Stimulated activated CD8-positive, alpha-beta memory T cell treated with anti-CD3 and anti-CD28 coated beads, Interleukin-2, amount 100 ng/mL, for 1 hour (primary cell): ENCODE data around the gene TAPBP.
A peak's percentile ranks its signal among the peaks of the same experiment; 100 is the strongest.
"Not testable (repeated sequence)": the region's sequence is repeated elsewhere in the genome, so short reads cannot be mapped to it uniquely, and the experiment has no call there.

Experiments used
- DNase-seq, 2 donors: peaks; one replicate each; pipeline ENCODE4 v3.0.0-alpha.2; 2020; ENCODE audit warnings: low read depth in 2 of 2

The TAPBP gene

DNA sequence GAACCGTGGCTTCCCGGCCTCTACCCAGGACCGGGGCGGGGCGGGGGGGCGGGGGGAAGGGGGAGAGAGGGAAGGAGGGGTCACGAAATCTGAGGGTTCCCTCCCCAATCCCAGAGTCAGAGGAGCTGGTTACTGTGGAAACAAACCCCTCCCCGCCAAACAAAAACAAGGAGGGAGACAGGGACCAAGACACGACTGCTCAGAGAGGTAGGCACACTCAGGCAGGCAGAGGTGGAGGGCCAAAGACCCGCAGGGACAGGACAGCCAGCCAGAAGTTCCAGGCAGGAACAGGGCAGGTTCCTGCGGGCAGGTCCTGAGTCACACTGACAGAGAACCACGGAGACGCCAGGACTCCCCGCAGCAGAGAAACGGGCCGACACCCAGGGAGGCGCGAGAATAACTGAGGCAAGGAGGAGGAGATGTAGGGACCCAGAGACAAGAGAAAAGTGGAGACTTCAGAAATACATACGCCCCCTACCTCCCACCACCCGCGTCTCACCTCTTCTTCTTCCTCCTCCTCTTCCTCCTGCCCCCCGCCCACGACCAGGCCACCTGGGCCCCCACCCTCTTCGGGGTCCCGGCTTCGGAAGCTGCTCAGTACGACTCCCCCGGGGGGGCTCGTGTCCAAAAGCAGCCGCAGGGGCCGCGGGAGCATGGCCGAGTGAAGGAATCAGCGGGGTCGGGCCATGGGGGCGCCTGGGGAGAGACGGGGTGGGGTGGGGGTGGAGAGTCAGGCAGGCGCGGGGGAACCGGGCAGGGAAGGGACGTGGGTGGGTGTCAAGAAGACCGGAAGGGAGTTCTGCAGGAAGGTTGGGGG lies 15.7 kb downstream of the TAPBP start:
- peak in 1 of 2 donors; percentile 17 for DNase-seq

DNA sequence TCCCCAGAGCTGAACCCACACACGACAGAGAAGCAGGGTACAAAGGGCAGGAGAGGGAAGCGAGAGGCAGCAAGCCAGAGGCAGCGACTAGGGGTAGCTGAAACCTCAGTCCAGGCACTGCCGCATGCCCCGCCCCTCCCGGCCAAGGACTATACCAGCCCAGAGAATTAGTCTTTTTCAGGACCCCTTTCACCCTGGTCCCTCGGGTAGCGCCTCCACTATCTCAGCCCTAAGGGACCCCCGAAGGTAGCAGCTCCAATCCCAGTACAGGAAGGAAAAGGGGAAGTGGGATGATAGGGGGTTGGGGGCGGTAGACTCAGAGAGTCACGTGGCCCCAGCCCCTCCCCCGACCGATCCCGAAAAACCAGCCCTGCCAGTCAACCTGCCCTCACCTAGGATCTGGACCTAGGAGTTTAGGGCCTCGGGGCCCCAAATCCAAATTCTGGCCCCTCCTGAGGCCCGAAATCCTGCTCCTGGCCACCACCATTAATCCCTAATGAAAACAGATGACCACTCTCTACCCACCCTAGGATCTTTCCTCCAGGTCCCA lies 16.4 kb downstream of the TAPBP start:
- DNase-seq, result no peak

DNA sequence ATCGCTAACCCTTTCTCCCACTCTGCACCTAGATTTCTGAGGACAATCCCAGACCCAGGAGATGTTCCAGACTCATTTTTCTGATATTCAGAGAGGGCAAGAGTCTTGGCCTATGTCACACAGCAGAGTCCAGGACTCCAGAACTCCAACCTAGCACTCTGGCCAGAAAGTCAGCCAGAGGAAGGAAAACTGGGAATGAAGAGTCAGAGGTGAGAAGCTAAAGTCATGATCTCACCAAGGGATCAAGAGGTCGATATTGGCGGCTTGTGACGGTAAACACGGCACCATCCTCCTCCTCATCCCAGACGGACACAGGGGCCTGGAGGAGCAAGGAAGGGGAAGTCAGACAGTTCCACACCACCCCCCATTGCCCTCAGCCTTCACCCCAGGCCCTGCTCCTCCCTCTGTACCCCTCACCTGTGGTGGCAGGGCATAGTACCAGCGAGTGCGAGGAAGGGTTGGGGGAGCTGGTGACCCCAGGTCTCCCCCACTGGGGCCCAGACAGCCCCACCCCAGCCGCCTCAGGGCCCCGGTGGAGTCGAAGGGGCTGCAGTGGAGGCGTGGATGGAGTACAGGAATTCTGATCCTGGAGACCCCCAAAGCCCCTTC lies 17.0 kb downstream of the TAPBP start:
- no peak for DNase-seq

DNA sequence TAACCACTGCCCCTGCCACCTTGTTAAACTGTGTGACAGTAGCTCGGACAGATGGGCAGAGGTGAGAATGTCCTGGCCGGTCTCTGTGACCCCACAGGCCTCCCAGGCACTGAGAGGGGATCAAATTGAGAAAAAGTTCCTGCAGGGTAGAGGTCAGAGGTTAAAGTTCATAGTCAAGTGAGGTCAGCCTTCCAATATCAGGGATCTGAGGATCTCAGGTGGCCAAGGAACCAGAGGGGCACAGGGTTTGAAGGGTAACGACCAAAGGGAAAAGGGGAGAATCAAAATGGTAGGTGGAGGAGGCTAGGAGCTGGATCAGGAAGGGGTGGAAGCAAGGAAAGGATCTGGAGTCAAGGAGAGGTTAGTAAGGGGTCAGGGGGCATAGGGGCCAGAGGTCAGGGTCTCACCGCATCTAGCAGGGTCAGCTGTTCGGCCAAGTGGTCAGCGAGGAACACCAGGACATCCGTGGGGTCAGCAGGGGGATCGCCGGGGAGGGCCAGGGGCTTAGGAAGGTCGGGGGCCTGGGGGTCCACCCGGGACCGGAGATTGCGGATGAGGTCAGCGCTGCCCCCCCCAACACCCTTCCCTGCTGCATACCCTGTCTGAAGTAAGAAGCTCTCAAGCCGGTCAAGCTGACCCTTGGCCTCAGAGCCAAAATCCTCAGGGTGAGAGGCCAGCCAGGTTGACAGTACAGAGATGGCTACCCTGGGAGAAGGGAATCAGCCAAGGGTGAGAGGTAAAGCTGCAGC lies 18.1 kb downstream of the TAPBP start:
- DNase-seq, result no peak

DNA sequence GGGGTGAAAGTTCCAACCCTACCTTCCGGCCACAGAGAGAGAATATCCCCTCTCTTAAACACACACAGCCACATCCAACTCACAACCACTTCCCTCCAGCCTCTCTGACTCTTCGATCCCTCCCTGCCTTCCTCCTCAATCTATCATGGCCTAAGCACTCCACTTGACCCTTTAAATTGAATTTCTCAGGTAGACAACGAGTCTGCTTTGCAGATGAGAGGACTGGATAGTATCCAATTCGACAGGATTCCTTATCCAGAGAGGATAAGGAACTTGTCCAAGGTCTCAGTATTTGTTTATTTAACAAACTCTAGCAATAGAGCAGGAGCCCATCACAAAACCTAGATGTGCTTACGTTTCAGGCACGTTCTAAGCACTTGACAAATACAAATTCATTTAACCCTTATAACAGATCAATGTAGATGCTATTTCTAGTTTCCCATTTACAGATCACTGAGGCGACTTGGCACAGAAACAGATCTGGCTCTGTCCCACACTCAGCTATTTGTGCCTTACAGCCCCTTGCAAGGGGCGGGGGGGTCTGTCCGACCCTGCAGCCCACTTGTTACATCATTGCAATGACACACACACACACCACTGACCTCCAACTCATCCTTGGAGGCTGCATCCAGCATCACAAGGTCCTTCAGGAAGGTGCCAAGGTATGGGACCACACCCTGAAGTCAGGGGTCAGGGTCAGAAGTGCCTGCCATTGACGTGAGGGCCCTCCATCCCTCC lies 19.6 kb downstream of the TAPBP start:
- no peak for DNase-seq

DNA sequence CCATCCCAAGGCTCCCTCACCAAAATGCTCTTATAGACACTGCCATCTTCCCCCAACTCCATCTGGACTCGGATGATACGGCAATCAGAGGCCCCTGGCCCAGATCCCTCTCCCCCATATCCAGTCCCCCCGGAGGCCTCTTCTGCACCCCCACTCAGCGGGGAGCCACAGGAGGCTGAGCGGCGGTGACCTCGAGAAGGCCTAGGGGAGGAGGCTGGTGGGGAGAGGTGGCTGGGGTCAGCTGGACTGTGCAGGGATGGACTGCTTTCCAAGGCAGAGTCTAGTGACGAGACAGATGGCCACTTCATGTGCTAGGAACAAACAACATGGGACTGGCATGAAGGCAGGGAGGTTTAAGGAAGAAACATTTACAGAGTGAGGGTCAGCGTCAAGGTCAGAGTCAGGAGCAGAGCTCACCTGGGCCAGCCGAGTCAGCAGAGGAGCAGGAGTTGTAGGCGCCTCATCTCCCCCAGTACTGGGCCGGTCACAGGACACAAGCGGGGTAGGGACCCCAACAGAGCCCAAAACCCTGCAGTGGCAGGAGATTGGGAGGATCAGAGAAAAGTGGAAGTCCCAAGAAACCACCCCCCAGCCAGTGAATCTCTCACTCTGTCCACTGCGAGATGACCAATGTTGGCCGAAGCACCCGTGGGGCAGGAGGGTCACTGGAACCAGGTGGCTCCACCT lies 20.7 kb downstream of the TAPBP start:
- DNase-seq, result no peak

DNA sequence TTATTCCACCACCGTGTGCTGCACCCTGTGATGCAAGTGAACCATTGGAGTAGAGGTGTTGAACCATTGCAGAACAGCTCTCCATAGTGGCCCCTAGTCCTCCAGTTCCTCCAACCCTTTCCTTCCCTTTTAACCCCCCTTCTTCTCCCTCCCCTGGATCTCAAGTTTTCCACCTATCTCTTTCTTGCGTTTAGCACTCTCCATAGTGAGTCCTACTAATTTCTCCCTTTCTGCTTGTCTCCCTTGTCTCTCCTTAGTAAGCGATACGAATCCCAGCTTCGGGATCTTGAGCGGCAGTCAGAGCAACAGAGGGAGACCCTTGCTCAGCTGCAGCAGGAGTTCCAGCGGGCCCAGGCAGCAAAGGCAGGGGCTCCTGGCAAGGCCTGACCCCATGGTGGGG lies 23.4 kb downstream of the TAPBP start:
- DNase-seq, result no peak

DNA sequence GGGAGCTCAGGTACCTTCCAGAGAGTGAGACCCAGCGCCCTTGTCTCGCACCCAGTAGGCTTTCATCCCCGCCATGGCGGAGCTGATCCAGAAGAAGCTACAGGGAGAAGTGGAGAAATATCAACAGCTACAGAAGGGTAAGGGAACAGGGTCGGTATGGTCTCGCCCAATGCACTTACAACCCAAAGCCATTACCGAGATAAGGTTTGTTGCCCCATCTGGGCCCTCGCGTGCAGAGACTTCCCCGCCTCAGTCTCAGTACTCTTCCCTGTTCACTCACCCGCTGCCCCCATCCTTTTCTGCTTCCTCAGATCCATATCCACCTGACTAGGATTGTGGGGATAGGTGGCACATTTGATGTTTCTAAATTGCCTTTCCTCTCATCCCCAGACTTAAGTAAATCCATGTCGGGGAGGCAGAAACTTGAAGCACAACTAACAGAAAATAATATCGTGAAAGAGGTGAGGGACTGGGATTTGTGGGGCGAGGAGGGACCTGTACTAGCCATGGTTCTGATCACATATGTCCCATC lies 24.0 kb downstream of the TAPBP start:
- no peak for DNase-seq

DNA sequence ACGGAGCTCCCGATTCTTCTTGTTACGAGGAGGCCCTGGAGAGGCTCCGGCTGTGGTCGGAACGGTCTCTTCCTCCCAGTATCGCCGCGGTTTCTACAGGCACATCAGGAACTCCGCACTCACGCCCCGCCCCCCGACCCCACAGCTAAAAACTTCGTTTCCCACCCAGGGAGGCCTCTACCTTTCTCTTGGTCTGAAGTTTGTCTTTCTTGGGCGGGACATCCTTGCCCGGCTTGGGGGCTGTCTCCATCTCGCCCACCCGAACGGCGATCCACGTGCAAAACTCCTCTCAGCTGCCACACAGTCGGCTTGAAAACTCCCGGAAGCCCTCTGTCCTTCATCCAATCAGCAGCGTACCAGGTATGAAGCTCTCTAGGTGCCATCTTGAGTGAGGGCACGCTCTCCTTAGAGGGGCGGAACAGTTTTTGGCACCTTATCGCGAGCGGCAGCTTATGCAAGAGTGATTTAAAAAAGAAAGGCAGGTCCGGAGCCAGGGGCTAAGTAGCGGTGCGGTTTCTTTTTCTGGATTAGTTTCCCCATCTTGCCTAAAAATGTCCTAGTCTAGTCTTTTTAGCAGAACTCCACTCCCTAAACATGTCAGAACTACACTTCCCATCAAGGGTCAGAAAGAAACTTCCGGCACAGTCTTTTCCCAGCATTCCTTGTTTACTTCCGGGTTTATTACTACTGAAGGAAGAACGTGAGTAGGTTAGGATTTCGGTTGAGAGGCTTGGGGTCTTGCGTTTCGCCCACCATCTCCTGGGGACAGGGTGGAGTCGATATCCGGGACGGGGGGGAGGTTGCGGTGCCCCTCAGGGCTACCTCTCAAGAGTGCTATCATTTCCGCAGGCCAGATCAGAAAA lies 24.7 kb downstream of the TAPBP start, which contains the start of the genes PFDN6 and WDR46:
Gene PFDN6 (plus strand): TSS at position 681 of the 863 bp plus-strand sequence. CDS start 256 bp downstream, outside the sequence.
Gene WDR46 (minus strand): TSS at position 319 of the 863 bp plus-strand sequence. CDS start 69 bp downstream, at position 250.
- peak in 1 of 2 donors; percentile 65 for DNase-seq

DNA sequence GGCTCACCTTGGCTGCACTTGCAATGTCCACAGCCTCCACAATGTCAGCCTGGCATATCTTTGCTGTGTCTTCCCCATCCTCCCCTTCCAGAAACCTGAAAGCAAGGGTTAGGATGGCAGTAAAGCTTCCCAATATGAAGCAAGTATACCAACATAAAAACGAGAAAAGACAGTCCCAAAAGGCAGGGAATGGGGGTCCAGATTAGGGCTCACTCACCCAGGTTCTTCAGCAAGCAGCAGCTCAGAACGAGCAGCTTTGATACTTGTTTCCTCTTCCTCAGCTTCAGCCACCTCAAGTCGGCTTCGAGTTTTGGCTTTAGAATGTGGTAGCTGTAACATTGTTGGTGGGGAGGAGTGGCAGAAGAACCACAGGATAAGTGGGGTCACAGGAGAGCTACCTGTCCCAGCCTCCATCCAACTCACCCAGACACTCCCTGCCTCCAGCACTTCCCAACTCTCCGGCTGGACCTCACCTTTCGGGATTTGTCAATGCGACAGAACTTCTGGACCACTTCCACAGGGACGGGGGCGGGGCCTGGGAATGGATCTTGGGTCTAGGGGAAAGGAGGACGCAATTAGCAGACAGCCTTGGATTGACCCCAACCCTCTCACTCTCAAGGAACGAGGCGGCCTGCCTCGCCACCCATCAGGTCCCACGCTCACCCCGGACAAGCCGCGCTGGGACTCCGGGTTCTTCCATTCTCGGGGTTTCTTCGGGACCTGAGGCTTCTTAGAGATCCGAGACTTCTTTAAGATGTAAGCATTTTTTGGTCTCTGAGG lies 25.5 kb downstream of the TAPBP start:
- no peak for DNase-seq

DNA sequence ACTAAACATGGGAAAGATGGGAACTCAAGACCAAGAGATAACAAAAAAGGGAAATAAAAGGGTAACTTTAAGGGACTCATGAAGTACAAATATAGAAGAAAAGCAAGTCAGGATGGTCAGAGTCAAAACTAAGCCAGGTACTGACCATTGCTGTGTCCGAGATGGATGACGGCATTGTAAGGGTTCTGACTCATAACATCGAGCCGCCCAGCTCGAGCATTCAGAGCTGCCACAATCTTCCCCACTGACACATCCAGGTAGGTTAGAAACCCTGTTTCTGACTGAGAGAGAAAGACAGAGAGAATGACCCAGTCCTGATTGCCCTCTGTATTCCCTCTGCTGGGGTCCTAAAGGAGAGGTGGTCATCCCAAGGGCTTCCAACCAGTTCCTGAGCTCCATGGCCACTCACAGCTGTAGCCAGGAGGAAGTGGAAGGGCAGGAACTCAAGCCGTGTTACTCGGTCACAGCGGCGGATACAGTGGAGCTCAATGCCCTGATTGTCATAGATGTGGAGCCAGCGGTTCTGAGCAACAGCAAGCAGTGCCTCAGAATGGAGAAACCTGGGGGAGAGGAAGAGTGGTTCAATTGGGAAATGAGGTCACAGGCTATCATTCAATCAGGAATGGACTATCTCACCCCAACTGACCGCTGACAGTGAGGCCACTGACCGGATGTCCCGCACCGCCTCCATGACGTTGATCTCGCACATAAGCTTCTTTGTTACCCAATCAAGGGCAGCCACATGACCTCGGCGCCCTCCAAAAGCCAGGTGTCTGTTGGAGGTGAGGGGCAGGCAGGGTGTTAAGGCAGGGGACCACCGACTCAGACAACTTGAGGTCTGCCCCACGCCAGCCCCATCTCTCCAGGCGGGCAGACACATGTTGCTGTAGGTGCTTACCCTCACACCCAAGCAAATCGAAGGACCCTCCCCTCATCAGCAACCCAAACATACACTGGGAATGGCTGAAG lies 26.6 kb downstream of the TAPBP start:
- DNase-seq, result no peak

DNA sequence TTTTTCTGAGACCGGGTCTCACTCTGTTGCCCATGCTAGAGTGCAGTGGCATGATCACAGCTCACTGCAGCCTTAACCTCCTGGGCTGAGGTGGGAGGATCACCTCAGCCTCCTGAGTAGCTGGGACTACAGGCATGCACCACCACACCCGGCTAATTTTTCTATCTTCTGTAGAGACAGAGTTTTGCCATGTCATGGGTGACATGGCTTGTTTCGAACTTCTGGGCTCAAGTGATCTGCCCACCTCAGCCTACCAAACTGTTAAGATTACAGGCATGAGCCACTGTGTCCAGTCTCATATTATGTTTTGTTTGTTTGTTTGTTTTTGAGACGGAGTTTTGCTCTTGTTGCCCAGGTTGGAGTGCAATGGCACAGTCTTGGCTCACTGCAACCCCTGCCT lies 28.7 kb downstream of the TAPBP start:
- not testable (repeated sequence) for DNase-seq

DNA sequence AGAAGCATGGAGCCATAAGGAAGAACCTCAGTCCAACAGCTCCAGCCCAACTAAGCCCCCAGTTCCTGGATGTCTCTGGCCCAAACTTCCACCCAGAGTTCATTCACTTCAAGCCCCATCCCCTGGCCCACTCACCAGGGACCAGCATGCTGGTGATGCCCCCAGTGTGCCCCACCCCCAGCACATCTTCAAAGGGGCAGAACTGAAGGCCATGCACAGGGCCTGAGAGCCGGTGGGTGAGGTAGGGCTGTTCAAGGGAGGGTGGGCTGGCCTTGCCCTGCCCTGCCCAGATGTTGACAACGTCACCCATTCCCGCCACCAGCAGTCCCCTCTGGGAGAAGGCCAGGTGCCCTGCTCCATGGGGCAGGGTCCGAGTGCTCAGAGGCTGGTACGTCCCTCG lies 33.3 kb downstream of the TAPBP start:
- DNase-seq, result no peak

DNA sequence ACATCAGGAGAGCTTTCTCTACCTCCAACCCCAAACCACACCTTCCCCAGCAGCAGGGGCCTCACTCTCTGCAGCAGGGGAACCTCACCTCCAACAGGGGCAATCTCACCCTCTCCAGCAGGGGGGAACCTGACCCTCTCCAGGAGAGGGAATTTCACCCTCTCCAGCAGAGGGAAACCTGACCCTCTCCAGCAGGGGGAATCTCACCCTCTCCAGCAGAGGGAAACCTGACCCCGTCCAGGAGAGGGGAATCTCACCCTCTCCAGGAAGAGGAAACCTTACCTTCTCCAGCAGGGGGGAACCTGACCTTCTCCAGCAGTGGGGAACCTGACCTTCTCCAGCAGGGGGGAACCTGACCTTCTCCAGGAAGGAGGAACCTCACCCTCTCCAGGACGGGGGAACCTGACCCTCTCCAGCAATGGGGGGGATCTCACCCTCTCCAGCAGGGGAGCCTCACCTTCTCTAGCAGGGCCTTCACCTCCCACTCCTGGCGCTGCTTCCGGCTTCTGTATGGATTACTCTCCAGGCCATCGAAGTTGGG lies 33.8 kb downstream of the TAPBP start:
- no peak for DNase-seq

DNA sequence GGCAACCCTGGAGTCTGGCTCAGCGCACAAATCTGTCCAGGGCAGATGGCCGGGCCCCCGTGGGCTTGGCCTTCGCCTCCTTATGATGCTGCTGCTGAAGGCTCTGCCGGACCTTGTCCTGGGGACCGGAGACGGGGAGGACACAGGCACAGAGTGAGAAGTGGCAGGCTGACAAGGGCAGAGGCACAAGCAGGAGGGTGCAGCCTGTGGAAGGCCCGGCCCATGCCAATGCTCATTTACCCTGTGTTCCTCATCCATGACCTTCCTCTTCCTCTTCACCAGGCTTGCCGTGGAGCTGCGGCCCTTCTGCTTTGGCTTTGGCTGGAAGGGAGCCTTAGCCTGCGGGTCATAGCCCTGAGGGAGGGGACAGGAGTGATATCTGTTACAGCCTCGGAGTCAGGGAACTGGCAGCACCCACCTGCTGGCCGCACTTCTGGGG lies 34.6 kb downstream of the TAPBP start:
- no peak for DNase-seq

DNA sequence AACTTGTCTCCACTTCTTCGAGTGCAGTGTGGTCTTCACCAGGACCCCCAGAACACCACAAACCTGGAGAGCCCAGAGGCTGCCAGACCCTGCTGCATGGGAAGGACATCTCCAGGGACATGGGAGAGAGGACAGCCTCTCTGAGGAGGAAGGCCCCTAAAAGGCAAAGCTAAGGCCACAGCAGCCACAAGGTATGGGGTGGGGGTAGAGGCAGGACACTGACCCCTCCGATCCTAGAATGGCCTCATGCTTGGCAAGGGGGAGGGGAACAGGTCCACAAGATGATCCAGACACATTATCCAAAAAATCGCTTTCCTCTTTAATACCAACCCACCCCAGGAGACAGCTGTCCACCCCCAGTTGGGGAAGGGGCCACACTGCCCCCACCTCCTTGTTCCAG lies 35.1 kb downstream of the TAPBP start:
- DNase-seq, result no peak

DNA sequence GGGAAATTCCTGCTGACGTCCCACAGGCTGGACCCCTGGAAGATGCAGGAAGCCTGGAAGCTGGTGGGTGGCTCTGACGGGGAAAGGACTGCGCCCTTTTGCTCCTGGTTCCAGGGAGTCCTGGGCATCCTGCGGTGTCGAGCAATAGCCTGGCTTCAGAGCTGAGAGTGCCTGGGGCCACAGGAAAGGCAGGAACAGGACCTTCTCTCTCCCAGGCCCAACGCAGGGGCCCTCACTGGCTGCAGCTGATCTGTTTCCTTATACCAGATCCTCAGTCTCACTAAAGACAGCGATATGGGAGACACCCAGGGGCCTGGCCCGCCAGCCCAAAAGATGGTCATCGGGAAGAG lies 35.5 kb downstream of the TAPBP start:
- no peak for DNase-seq
